ENCODE data around the gene LSS.

The LSS gene

GRCh38 chr21:46138383-46138970, 90.1 kb downstream of the LSS start:
- no peak for DNase-seq (ENCODE audit: low read depth in 2 of 2)
